OCI-LY3 (cell line): Measurements from ENCODE around the gene WDFY4.

Experiments
- H2AFZ ChIP-seq: fragments of 200-600, 300-600 bp; shearing (Covaris generic); 2 replicates; pipeline ENCODE4 v1.6.0; 2014; ENCODE audit warnings: antibody characterized with exemption, low read depth, low read length
- H3K27ac ChIP-seq: fragments of 200-600, 300-600 bp; sonication (generic); 2 replicates; pipeline ENCODE4 v1.5.1; 2014; ENCODE audit warnings: mild to moderate bottlenecking, low read length, moderate library complexity, mixed read lengths
- H3K27me3 ChIP-seq: fragments of 200-600, 300-600 bp; sonication (generic); 2 replicates; pipeline ENCODE4 v1.6.1; 2014; ENCODE audit warnings: low read depth, low read length, mixed read lengths
- H3K36me3 ChIP-seq: fragments of 200-600, 300-600 bp; sonication (generic); replicated peaks from 2 replicates; pipeline ENCODE3; 2014; ENCODE audit warnings: low read depth, low read length, mixed read lengths
- H3K4me1 ChIP-seq: fragments of 300-600, 200-600 bp; sonication (generic); 2 replicates; pipeline ENCODE4 v1.6.1; 2014; ENCODE audit warnings: low read length, mixed read lengths
- H3K4me2 ChIP-seq: fragments of 200-600, 300-600 bp; sonication (generic); 2 replicates; pipeline ENCODE4 v1.6.1; 2014; ENCODE audit warnings: low read length, mixed read lengths
- H3K4me3 ChIP-seq: fragments of 300-600, 200-600 bp; sonication (generic); 2 replicates; pipeline ENCODE4 v1.5.1; 2014; ENCODE audit warnings: antibody characterized with exemption, mild to moderate bottlenecking, low read length, moderate library complexity
- H3K79me2 ChIP-seq: fragments of 300-600, 200-600 bp; shearing (Covaris generic); 2 replicates; pipeline ENCODE4 v1.6.1; 2014; ENCODE audit warnings: mild to moderate bottlenecking, low read length, mixed read lengths
- H3K9ac ChIP-seq: fragments of 300-600, 200-600 bp; shearing (Covaris generic); 2 replicates; pipeline ENCODE4 v1.6.0; 2014; ENCODE audit warnings: mild to moderate bottlenecking, low read length, moderate library complexity
- H3K9me3 ChIP-seq: fragments of 200-600, 300-600 bp; shearing (Covaris generic); 2 replicates; pipeline ENCODE4 v1.6.1; 2014; ENCODE audit warnings: low read length, mixed read lengths; ENCODE audit not compliant: insufficient read depth
- H4K20me1 ChIP-seq: fragments of 200-600, 300-600 bp; sonication (generic); 2 replicates; pipeline ENCODE4 v1.6.1; 2016; ENCODE audit warnings: low read length, mixed read lengths; ENCODE audit not compliant: insufficient read depth
- CTCF ChIP-seq: fragments of 200-600, 300-600 bp; sonication (generic); IDR thresholded peaks from 2 replicates; pipeline ENCODE4 v1.5.1; 2014; ENCODE audit warnings: antibody characterized with exemption, low read length, low read depth
- EZH2phosphoT487 ChIP-seq: fragments of 200-600 bp; shearing (Covaris generic); IDR thresholded peaks from 2 replicates; pipeline ENCODE4 v1.6.1; 2018; ENCODE audit warnings: antibody characterized with exemption, mixed run types, low read depth

Gene WDFY4

GRCh38 chr10:48885376-48885775, 200.7 kb downstream of the WDFY4 start:
- Histone ChIP-seq H3K79me2 (no peaks in the 10 kb centered on the region), H3K4me3 (no peak overlapping the region), H4K20me1 (no peaks in the 10 kb centered on the region), H2AFZ (no peak overlapping the region), H3K27me3 (no peaks in the 10 kb centered on the region), H3K4me1 (no peaks in the 10 kb centered on the region), H3K36me3 (peaks cover 15% of the 10 kb centered on the region), H3K27ac (no peak overlapping the region), H3K4me2 (no peak overlapping the region), H3K9me3 (no peaks in the 10 kb centered on the region), H3K9ac (no peak overlapping the region)
- TF ChIP-seq CTCF = no peak
- no peak for TF ChIP-seq EZH2phosphoT487

- Histone ChIP-seq H3K4me2 (no peak overlapping the region), H4K20me1 (no peaks in the 10 kb centered on the region), H3K9me3 (no peaks in the 10 kb centered on the region), H3K27ac (no peak overlapping the region), H3K4me3 (no peak overlapping the region), H3K4me1 (no peaks in the 10 kb centered on the region), H2AFZ (no peak overlapping the region), H3K79me2 (no peaks in the 10 kb centered on the region), H3K27me3 (no peaks in the 10 kb centered on the region), H3K36me3 (peaks cover 20% of the 10 kb centered on the region), H3K9ac (no peak overlapping the region)
- TF ChIP-seq EZH2phosphoT487 (no peak), CTCF (no peak)
Measured at GRCh38 chr10:48887982-48888381, 203.3 kb downstream of the WDFY4 start.

GRCh38 chr10:48890888-48891850, 206.5 kb downstream of the WDFY4 start:
- Histone ChIP-seq H3K9me3 (no peaks in the 10 kb centered on the region), H3K79me2 (no peaks in the 10 kb centered on the region), H3K4me2 (no peak overlapping the region), H3K27me3 (no peaks in the 10 kb centered on the region), H3K36me3 (peaks cover 35% of the 10 kb centered on the region), H3K4me1 (no peaks in the 10 kb centered on the region), H2AFZ (no peak overlapping the region), H3K9ac (no peak overlapping the region), H3K4me3 (no peak overlapping the region), H4K20me1 (no peaks in the 10 kb centered on the region), H3K27ac (no peak overlapping the region)
- no peak for TF ChIP-seq CTCF
- no peak for TF ChIP-seq EZH2phosphoT487

- Histone ChIP-seq H3K9ac (no peak overlapping the region), H3K4me1 (peaks cover 3% of the 10 kb centered on the region), H3K27ac (no peak overlapping the region), H3K79me2 (no peaks in the 10 kb centered on the region), H2AFZ (no peak overlapping the region), H3K27me3 (no peaks in the 10 kb centered on the region), H3K9me3 (no peaks in the 10 kb centered on the region), H3K4me2 (no peak overlapping the region), H4K20me1 (no peaks in the 10 kb centered on the region), H3K4me3 (no peak overlapping the region), H3K36me3 (peaks cover 44% of the 10 kb centered on the region)
- TF ChIP-seq CTCF (no peak), EZH2phosphoT487 (no peak)
Measured at GRCh38 chr10:48894911-48895802, 210.5 kb downstream of the WDFY4 start.
